Spleen (tissue), 7 donors: Measurements from ENCODE around the gene CDNF.

Experiments used
- CTCF ChIP-seq, 11 experiments: fragments of 200-600 bp in 7 of 11; fragments of 450-650 bp in 4 of 11; sonication (generic) in 4 of 11; IDR thresholded peaks in 8 of 11; conservative IDR thresholded peaks in 3 of 11; 1 replicate in 7 of 11; 2 replicates in 4 of 11; pipeline versions ENCODE4 v1.4.0 to v1.8.0; 2016 to 2021; ENCODE audit warnings: antibody characterized with exemption in 11 of 11, inconsistent platforms in 4 of 11, mild to moderate bottlenecking in 1 of 11
- POLR2AphosphoS5 ChIP-seq, 3 donors: sonication (generic); formaldehyde crosslinking; IDR thresholded peaks; one replicate each; pipeline ENCODE4 v1.5.1; 2017; ENCODE audit warnings: antibody characterized with exemption in 3 of 3
- donor health status: DM: no; HTN: no; CAD: no; lungs with moderate emphysema.
- donor health status: DM: no; HTN: no; CAD: no.
- donor health status: DM: no; HTN: no; CAD: no.

- TF ChIP-seq CTCF (IDR thresholded peaks at IDR 0.05 in 8 of 11, conservative IDR thresholded peaks at IDR 0.05 in 3 of 11): no peak
- no peak for TF ChIP-seq POLR2AphosphoS5 (IDR thresholded peaks at IDR 0.05)
Observed at GRCh38 chr10:14859043-14859442, 21.2 kb upstream of the CDNF start.
